ENCODE results near the gene SUCLG2.

The SUCLG2 gene

GRCh38 chr3:67437789-67438188 lies 216.6 kb downstream of the SUCLG2 start:
- no peak for DNase-seq

- DNase-seq = no peak
Observed at GRCh38 chr3:67437090-67437489, 217.3 kb downstream of the SUCLG2 start.

- DNase-seq = no peak
Observed at GRCh38 chr3:67433109-67433508, 221.3 kb downstream of the SUCLG2 start.

GRCh38 chr3:67431887-67432286 lies 222.5 kb downstream of the SUCLG2 start:
- DNase-seq = no peak

- no peak for DNase-seq
Observed at GRCh38 chr3:67423722-67424121, 230.7 kb downstream of the SUCLG2 start.

- DNase-seq = no peak
Observed at GRCh38 chr3:67421912-67422311, 232.5 kb downstream of the SUCLG2 start.

GRCh38 chr3:67419779-67420178 lies 234.6 kb downstream of the SUCLG2 start:
- no peak for DNase-seq

GRCh38 chr3:67419218-67419529 lies 235.2 kb downstream of the SUCLG2 start:
- no peak for DNase-seq

GRCh38 chr3:67418426-67419217 lies 235.8 kb downstream of the SUCLG2 start:
- DNase-seq = no peak

GRCh38 chr3:67416703-67417102 lies 237.7 kb downstream of the SUCLG2 start:
- DNase-seq = no peak

GRCh38 chr3:67415511-67415910 lies 238.9 kb downstream of the SUCLG2 start:
- DNase-seq = no peak

GRCh38 chr3:67414740-67415139 lies 239.7 kb downstream of the SUCLG2 start:
- no peak for DNase-seq

GRCh38 chr3:67405193-67405592 lies 249.2 kb downstream of the SUCLG2 start:
- no peak for DNase-seq

- DNase-seq = no peak
Observed at GRCh38 chr3:67402873-67403272, 251.5 kb downstream of the SUCLG2 start.

GRCh38 chr3:67401921-67402320 lies 252.5 kb downstream of the SUCLG2 start:
- DNase-seq = no peak

GRCh38 chr3:67400476-67400875 lies 253.9 kb downstream of the SUCLG2 start:
- DNase-seq = no peak

GRCh38 chr3:67389176-67389575 lies 265.2 kb downstream of the SUCLG2 start:
- no peak for DNase-seq

- DNase-seq = no peak
Observed at GRCh38 chr3:67388738-67389137, 265.7 kb downstream of the SUCLG2 start.

- no peak for DNase-seq
Observed at GRCh38 chr3:67386451-67386850, 268.0 kb downstream of the SUCLG2 start.

- no peak for DNase-seq
Observed at GRCh38 chr3:67384760-67385397, 269.5 kb downstream of the SUCLG2 start.

- DNase-seq = no peak
Observed at GRCh38 chr3:67384016-67384415, 270.4 kb downstream of the SUCLG2 start.

GRCh38 chr3:67383379-67383778 lies 271.0 kb downstream of the SUCLG2 start:
- DNase-seq = no peak

- DNase-seq = no peak
Observed at GRCh38 chr3:67382536-67382935, 271.9 kb downstream of the SUCLG2 start.

GRCh38 chr3:67381667-67382272 lies 272.6 kb downstream of the SUCLG2 start:
- no peak for DNase-seq

Measured in NCI-H774 (cell line).